ENCODE data around the gene FARP1.

FARP1 gene

DNA sequence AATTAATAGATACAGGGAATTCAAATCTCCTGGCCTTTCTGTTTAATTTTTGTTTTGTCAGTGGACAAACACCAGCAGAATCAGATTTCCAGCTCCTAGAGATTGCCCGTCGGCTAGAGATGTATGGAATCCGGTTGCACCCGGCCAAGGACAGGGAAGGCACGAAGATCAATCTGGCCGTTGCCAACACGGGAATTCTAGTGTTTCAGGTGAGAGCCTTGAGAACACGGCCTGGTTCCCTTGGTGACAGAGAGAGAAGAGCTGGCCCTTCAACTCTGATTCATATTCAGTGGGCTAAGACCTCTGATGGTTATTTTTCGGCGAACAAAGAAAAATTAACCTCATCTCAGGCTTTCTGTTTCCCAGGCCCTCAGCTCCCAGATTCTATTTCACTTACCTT lies 242.7 kb downstream of the FARP1 start:
- no peak for DNase-seq (ENCODE audit: low read depth in 2 of 3, low spot score in 2 of 3)

DNA sequence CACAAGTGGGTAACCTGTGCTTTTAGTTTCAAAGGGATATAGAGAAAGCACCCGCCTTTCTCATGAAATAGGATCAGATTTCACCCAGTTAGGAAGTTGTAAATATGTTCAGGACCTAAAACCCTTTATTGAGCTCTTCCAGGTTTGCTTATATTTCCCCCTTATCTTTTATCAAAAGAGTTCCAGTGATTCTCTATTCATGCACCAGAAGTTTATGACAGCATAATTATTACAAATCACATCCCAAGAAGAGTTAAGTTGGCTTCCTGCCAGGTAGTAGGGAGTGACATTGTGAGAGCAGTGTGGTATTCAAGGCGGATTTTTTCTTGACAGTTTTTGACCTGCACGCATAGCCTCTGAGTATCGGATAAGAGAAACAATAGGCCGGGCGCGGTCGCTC lies 243.7 kb downstream of the FARP1 start:
- DNase-seq (ENCODE audit: low read depth in 2 of 3, low spot score in 2 of 3) = no peak

DNA sequence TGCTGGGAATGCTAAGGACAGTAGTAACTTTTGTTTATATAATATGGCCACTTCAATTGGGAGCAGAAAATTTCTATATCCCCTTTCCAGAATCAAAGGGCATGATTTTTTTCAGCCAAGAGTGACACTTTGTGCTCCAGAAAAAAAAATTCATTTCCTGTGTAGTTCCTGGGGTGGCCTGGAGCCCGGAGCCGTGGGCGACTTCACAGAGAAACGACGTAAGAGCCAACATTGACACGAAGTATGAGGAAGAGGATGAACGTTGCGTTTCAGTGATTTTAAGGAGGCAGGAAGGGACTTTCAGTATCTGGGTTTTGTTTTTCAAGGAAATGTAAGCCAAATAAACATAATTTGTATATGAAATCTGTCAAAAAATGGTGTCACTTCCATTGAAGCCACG lies 246.4 kb downstream of the FARP1 start:
- DNase-seq (ENCODE audit: low read depth in 2 of 3, low spot score in 2 of 3) = no peak

DNA sequence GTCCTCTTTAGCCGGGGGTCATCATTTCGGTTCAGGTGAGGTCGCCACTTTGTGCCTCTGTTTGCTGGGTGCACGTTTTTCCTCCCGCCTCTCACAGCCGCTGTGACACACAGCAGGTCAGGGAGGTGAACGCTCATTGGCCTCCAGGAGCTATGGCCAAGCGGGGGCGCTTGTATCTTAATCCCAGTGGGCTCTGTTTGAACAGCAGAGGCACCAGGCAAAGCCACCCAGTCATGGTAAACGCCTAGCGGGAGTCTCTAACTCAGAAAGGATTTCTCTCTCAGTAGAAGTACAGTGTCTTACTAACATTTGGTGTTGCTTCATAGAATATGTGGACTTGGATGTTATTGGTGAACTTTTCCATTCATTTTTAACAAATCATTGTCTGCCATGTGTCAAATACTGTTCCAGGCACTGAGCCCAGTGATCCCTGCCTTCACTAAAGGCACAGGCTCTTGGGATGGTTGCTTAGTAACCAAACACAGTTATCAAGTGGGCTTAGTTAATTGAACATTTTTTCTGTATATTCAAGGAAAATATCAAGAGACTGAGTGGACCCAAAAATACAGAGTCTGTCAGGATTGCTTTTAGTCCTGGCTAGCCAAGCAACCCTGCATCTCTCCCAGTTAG lies 247.3 kb downstream of the FARP1 start:
- no peak for DNase-seq (ENCODE audit: low read depth in 2 of 3, low spot score in 2 of 3)

DNA sequence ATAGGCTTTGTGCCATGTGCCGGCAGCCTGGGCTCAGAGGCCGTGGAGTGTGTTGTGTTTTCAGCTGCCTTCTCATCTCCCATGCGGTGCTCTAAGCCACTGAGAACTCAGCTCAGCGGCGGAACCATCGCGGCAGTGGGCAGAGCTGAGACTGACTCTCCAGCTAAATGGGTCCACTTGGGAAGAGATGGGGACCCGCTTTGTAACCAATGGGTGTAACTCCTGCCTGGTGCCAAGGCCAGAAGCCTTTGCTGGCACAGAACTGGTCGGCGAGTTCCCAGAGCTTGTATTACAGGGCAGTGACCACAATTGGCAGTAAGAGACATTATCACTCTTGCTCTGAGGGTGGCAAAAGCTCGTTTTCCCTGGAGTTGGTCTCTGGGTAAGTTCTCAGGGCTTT lies 251.0 kb downstream of the FARP1 start:
- no peak for DNase-seq (ENCODE audit: low read depth in 2 of 3, low spot score in 2 of 3)

DNA sequence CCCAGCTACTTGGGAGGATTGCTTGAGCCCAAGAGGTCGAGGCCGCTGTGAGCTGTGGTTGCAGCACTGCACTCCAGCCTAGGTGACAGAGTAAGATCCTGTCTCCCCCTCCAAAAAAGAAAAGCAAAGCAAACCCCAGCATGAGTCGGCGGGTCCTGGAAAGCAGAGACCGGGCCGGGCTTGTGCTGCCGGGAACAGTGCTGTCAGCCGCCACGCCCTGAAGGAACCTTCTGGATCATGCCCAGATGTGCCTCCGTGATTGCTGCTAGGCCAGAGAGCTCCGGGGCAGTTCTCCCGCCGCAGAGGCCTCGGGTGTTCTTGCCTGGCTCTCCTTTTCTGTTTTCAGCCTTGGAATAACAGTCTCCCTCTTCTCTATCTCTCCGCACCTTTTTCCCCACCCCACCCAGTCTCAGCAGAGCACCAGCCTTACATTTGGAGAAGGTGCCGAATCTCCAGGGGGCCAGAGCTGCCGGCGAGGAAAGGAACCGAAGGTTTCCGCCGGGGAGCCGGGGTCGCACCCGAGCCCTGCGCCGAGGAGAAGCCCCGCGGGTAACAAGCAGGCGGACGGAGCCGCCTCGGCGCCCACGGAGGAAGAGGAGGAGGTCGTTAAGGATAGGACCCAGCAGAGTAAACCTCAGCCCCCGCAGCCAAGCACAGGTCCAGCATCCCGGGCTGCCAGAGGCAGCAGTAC lies 252.1 kb downstream of the FARP1 start:
- no peak for DNase-seq (ENCODE audit: low read depth in 2 of 3, low spot score in 2 of 3)

DNA sequence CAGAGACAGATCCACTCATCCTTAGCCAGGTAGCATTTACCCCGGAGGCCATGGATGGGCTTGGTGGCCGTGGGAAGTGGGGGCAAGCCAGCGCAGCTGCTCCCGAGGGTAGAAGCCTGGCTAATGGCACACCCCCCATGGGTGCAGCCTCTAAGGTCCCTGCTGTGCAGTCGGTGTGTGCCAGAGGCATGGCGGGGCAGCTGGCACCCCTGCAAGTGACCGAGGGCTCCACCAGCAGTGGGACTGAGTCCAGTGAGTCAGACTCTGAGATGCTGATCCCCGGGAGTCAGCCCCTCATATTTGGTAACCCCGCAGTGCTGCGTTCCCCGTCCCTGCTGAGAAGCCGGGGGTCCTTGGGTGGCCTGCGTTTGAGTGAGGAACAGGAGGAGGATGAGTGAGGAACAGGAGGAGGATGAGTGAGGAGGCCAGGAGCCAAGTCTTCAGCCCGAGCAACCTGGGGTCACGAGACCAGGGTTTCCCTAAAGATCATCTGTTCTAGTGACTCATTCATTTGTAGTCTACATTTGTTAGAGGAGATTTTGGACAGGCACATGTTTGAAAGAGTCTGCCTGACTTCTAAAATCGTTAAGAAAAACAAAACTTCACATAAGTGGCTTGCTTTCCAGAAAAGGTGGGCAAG lies 253.3 kb downstream of the FARP1 start:
- DNase-seq (ENCODE audit: low read depth in 2 of 3, low spot score in 2 of 3) = no peak

DNA sequence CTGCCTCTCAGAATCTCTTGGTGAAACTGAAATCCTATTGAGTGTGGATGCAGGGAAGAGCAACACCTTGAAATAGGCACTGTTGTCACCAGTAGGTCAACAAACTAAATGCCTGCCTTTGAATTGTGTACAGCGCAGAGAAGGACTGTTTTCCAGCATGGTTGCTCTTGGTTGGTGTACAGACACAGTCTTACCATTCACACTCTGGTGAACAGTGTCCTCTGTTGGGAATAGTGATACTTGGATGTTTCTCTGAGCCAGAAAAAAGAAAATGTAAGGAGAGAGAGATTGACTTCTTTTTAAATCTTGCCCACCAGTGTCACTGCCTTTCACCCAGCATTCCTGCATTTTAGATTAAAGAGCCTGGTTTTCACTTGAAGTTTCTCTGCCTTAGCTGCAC lies 254.3 kb downstream of the FARP1 start:
- DNase-seq (ENCODE audit: low read depth in 2 of 3, low spot score in 2 of 3) = no peak

DNA sequence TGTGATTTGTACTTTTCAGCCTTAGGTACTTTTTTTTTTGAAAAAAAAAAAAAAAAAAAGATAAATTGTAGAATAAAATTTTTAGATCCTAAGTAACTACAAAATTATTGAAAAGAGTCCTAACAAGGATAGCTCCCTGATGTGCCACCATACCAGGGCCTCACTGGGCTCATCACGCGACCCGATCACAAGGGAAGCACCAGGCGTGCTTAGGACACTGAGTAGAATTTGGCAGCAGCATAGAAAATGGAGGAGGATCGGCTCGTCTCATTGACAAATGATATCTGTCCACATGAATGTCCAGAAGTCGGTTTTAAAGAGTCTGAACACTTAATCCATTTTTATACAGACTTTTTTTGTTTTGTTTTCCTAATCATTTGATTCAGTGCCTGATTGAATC lies 255.0 kb downstream of the FARP1 start:
- DNase-seq (ENCODE audit: low read depth in 2 of 3, low spot score in 2 of 3) = no peak

DNA sequence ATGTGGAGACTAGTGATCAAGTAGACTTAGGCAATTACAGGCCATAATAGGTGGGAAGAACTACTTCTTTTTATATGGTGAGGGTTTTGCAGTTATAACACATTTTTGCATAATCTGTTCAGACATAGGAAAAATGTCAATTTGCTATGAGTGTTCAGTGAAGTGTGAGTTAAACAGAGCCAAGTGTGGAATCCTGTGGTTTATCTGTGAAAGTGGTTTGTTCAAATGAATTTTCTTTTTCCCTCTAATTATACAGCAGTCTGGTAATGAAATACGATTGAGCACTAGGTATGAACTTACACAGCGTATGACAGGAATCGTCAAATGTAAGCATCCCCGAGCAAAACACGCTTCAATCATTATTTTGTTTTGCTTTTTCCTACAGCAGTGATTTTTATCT lies 255.7 kb downstream of the FARP1 start:
- DNase-seq (ENCODE audit: low read depth in 2 of 3, low spot score in 2 of 3) = no peak

DNA sequence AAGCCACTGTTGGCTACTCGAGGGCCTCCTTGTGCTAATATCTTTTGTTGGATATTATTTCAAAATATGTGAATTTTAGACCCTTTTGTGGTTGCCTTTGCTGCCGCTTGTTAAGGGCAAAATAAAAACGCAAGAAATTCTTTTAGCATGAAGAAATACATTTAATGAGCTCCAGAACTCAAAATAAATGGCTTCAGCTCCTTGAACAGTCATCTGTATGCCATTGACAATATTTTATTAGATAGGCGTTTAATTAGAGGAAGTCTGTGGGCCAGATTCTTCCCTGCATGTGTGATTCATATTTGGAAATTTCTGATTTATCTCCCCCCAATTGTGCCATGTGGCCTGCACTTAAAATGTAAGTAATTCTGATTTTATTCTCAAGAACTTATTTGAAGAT lies 256.9 kb downstream of the FARP1 start:
- DNase-seq (ENCODE audit: low read depth in 2 of 3, low spot score in 2 of 3) = no peak

DNA sequence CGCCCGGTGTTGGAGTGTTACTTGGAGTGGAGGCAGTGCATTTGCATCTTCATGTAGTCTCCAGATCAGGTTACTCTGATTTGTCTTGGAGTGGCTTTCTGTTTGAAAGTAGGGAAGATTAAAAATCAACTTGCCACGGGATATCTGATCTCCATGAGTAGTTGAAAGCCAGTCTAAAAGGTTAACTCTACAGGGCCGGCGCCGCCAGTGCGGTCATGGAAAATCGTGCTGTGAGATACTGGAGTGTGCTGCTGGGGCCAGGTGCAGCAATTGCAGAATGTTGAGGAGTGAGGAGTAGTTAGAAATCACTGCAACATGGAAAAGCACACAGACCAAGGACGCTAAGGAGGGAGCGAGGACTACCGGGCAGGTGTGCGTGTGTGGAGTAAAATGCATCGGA lies 259.0 kb downstream of the FARP1 start:
- DNase-seq (ENCODE audit: low read depth in 2 of 3, low spot score in 2 of 3) = no peak

DNA sequence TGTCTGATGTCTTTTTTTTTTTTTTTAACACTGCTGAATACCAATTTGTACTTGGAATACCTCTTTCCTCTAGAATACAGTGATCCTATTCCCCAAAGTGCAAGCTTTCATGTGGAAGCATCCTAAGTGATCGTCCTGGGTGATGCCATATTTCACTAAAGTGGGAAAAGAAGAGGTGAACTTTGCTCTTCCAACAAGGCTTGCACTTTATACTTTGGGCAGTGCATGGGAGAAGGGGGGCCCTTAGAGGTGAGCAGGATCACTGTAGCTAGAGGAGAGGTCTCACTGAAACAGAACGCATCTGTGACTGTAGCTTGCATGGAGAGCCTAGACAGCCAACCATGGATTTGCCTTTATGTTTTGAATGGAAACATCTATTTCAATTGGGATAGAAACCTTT lies 260.2 kb downstream of the FARP1 start:
- no peak for DNase-seq (ENCODE audit: low read depth in 2 of 3, low spot score in 2 of 3)

DNA sequence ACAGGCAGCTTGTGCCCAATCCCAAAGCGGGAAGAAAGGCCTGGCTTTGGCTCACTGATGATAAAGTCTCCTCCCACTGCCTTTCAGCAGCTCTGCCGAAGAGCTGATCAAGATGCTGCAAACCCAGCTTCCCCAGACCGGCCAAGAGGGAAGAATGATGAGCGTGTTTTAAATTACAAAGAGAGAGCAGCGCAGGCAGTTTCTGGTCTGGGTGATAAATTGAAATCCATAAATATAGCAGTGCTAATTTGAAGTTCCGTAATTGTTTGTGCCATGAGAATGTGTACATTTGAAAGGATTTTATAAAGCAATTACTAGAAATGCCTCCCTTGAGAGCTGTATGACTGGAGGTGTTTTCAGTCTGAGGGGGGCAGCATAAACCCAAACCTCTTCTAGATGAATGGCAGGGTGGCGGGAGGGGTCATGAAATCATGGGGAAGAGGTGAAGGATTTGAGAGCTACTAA lies 262.2 kb downstream of the FARP1 start:
- no peak for DNase-seq (ENCODE audit: low read depth in 2 of 3, low spot score in 2 of 3)

DNA sequence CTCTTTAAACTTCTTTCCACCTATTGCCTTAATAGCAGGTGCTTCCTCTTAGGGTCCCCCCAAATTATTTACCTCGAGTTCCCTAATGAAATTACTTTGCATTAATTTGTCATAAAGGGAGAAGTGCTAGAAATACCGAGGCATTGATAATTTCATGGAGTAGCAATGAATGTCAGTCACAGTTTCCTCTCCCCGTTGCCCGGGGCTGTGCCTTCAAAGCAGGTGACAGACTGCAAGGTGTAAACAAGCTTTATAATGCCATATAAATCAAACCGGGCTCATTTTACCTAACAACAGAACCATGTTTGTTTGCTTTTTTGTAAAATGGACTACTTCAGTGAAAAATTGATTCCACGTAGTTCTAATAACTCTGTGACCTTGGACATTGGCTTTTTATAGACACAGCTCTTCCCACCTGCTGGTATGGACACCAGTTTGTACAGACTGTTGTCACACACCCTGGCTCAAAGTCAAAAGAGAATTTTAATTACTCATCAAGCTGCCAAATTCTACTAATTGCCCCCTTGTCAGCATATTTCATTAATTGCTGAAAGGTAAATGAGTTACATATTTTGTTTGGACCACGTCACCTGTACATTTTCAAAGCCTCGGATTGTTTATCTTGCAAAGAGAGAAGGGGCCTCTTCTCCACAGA lies 262.9 kb downstream of the FARP1 start:
- no peak for DNase-seq (ENCODE audit: low read depth in 2 of 3, low spot score in 2 of 3)

DNA sequence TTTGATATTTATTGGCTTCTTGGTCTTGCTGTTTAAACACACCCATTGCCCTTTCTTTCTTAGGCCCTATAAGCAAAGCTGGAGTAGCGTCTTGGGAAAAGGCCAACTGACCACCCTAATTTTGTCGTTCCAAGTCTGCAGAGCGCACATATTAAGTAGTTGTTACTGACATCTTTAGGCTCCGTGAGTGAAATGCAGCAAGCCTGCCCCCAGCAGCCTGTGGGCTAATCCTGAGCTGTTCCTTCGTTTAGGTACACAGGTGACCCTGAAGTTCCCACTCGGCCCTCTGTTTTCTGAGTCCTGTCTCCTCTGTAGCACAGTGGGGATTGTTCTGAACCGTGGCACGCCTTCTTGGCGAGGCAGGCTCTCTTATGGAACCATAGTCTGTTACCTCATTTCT lies 263.5 kb downstream of the FARP1 start:
- DNase-seq (ENCODE audit: low read depth in 2 of 3, low spot score in 2 of 3) = no peak

DNA sequence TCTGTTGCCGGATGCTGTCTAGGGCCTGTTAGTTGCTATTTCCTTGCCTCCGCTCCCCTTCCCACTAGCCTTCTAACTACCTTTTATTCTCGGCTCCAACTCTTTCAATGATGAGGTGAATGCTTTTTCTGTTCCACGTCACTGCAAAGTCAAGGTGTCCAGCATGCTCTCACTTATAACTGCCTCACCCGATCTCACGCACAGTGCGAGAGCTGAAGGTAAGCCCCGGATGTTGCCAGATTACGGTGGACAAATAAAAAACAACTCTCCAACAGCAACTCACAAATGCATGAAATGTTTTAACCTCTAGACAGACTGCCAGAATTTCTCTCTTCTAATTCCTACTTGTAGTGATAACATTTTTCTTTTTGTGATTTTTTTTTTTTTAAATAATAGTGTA lies 264.1 kb downstream of the FARP1 start:
- DNase-seq (ENCODE audit: low read depth in 2 of 3, low spot score in 2 of 3) = no peak

DNA sequence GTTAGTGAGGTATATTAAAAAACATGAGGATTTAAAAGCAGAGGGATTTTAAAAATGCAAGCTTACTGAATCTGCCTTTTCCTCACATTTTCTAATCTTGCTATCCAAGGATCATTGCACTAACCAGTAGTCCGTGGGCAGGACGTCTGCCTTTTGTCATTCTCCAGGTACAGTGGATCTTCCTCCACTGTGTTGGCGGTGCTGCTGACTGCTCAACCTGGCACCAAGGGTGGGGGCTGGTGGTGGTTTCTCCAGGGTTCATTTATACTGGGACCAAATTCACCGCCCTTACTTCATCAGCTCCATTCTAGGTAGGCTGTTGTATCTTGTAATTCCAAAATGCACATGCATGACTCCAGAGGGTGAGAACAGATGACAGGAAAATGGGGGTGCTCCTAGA lies 264.7 kb downstream of the FARP1 start:
- DNase-seq (ENCODE audit: low read depth in 2 of 3, low spot score in 2 of 3) = no peak

DNA sequence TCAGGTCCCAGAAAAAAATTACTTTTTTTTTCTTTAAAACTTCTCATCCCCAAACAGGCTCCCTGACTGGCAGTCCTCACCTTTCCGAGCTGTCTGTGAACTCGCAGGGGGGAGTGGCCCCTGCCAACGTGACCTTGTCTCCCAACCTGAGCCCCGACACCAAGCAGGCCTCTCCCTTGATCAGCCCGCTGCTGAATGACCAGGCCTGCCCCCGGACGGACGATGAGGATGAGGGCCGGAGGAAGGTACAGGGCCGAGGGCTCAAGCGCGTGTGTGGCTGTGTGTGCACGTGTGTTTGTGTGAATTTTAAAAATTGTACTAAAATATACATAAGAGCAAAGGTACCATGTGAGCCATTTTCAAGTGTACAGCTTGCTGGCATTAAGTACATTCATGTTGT lies 266.4 kb downstream of the FARP1 start:
- DNase-seq (ENCODE audit: low read depth in 2 of 3, low spot score in 2 of 3) = no peak

DNA sequence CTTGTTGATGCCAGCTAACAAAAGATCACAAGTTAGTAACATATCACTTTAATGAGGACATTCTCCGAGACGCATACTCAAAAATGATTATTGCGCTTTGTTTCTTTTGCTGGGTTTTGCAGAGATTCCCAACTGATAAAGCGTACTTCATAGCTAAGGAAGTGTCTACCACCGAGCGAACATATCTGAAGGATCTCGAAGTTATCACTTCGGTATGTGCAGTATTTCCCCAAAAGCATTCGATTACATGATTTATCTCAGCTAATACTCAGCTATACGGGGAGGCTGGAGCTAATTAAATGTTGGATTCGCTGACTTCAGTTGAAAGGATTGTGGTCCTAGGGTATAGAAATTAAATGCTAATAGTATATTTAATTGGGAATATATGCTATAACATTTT lies 267.7 kb downstream of the FARP1 start:
- no peak for DNase-seq (ENCODE audit: low read depth in 2 of 3, low spot score in 2 of 3)

DNA sequence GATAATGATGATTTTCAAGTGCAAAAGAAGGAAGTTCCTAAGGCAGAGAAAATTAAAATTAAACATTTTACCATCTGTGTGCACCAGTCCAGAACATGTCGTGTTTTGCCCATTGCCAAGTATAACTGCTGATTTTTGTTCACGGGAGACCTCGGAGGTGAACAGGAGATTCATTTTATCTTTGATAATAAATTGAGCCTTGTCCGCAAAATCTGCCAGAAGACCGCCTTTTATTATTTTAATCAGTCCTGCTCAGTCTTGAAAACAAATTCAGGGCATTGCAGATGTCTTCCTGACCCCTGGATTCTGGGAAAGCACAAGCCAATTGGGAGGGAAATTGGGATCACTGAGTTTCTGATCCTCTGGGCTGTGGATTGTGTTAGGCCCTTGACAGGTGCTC lies 268.1 kb downstream of the FARP1 start:
- DNase-seq (ENCODE audit: low read depth in 2 of 3, low spot score in 2 of 3) = no peak

DNA sequence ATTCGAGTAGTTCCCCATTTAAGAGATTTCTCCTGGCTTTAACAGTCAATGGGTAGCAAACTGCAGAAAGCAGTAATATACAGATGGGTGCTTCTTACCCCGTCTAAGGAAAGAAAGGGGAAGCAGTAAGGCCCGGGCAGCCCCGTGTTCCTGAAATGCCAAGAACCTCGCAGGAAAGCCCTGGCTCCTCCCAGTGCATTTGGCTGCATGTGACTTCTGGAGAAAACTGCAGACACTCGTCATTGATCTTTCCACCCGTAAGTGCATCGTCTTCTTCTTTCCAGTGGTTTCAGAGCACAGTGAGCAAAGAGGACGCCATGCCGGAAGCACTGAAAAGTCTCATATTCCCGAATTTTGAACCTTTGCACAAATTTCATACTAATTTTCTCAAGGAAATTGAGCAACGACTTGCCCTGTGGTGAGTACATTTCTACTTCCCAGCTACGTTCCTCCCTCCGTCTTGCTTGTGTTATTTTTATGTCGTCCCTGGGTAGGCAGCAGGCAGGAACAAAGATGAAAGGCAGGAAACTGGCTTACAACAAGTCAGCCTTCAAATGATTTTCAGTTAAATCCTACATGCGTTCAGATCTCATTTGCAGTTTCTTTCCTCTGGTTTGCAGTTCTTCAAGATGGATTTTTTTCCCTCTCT lies 268.8 kb downstream of the FARP1 start:
- no peak for DNase-seq (ENCODE audit: low read depth in 2 of 3, low spot score in 2 of 3)

Measured in activated CD8-positive, alpha-beta memory T cell treated with anti-CD3 and anti-CD28 coated beads for 48 hours (primary cell).